CD14-positive monocyte (primary cell): Measurements from ENCODE around the gene ZNF778. TPM values are rescaled to one million over a fixed set of nuclear protein-coding genes. Genes with fewer than 3 reads are reported as not detected.
"Not testable (repeated sequence)": the region's sequence is repeated elsewhere in the genome, so short reads cannot be mapped to it uniquely, and the experiment has no call there.

Experiments
- DNase-seq, 3 donors: peaks; one replicate each; pipeline ENCODE4 v3.0.0-alpha.2; 2011 to 2022
- H2AFZ ChIP-seq: 2 replicates; pipeline ENCODE4 v1.6.0; 2012; ENCODE audit warnings: mild to moderate bottlenecking, low read depth, low read length, inconsistent platforms; ENCODE audit not compliant: insufficient read depth, poor library complexity, severe bottlenecking
- H3K27ac ChIP-seq, 2 donors: 1 replicate in 1 of 2; 2 replicates in 1 of 2; pipeline ENCODE4 v1.5.1; 2012 to 2013; ENCODE audit warnings: low read length in 2 of 2, control low read depth in 1 of 2, inconsistent platforms in 1 of 2, low read depth in 1 of 2, mild to moderate bottlenecking in 1 of 2
- H3K27me3 ChIP-seq, 2 donors: one replicate each; pipeline versions ENCODE4 v1.6.0 to v1.6.1; 2011 to 2013; ENCODE audit warnings: low read length in 2 of 2; ENCODE audit not compliant: control insufficient read depth in 2 of 2, insufficient read depth in 2 of 2
- H3K36me3 ChIP-seq, 2 donors: replicated peaks in 1 of 2; 1 replicate in 1 of 2; 2 replicates in 1 of 2; pipeline versions ENCODE4 v1.5.1 to v1.6.1; 2012 to 2013; ENCODE audit warnings: low read length in 2 of 2, control low read depth in 1 of 2, inconsistent platforms in 1 of 2, mild to moderate bottlenecking in 1 of 2; ENCODE audit not compliant: insufficient read depth in 2 of 2, control insufficient read depth in 1 of 2
- H3K4me1 ChIP-seq, 2 donors: 1 replicate in 1 of 2; 2 replicates in 1 of 2; pipeline versions ENCODE4 v1.5.1 to v1.6.1; 2012 to 2013; ENCODE audit warnings: low read length in 2 of 2, control low read depth in 1 of 2, inconsistent platforms in 1 of 2, mild to moderate bottlenecking in 1 of 2, moderate library complexity in 1 of 2; ENCODE audit not compliant: insufficient read depth in 2 of 2, control insufficient read depth in 1 of 2
- H3K4me2 ChIP-seq: replicated peaks from 2 replicates; pipeline ENCODE3; 2012; ENCODE audit warnings: low read length, moderate library complexity, mild to moderate bottlenecking; ENCODE audit not compliant: poor library complexity, severe bottlenecking; ENCODE audit errors: extremely low read depth
- H3K4me3 ChIP-seq, 3 experiments: fragments of 200-600 bp in 1 of 3; sonication (generic) in 1 of 3; replicated peaks in 1 of 3; 1 replicate in 2 of 3; 2 replicates in 1 of 3; pipeline ENCODE4 v1.5.1; 2011 to 2013; ENCODE audit warnings: low read length in 3 of 3, mild to moderate bottlenecking in 3 of 3, control low read depth in 2 of 3, low read depth in 2 of 3, inconsistent platforms in 1 of 3, moderate library complexity in 1 of 3
- H3K79me2 ChIP-seq: 2 replicates; pipeline ENCODE4 v1.6.0; 2012; ENCODE audit warnings: mild to moderate bottlenecking, control low read depth, inconsistent platforms, low read length, moderate library complexity; ENCODE audit not compliant: insufficient read depth
- H3K9ac ChIP-seq: 2 replicates; pipeline ENCODE4 v1.6.0; 2017; ENCODE audit warnings: low read length, mild to moderate bottlenecking; ENCODE audit not compliant: insufficient read depth, poor library complexity, severe bottlenecking
- H3K9me3 ChIP-seq, 2 donors: replicated peaks in 1 of 2; 1 replicate in 1 of 2; 2 replicates in 1 of 2; pipeline versions ENCODE4 v1.5.1 to v1.6.1; 2012 to 2013; ENCODE audit warnings: low read length in 2 of 2, control low read depth in 1 of 2; ENCODE audit not compliant: control insufficient read depth in 1 of 2, insufficient read depth in 1 of 2
- H4K20me1 ChIP-seq: 2 replicates; pipeline ENCODE4 v1.6.0; 2012; ENCODE audit warnings: mild to moderate bottlenecking, low read length, control low read depth, moderate library complexity; ENCODE audit not compliant: insufficient read depth
- H3K27ac Mint-ChIP-seq, 7 donors: one replicate each; pipeline ENCODE4 v1.8.0; 2020; ENCODE audit warnings: mild to moderate bottlenecking in 7 of 7, mixed read lengths in 7 of 7, moderate library complexity in 6 of 7, inconsistent platforms in 2 of 7
- H3K27me3 Mint-ChIP-seq, 3 donors: one replicate each; pipeline ENCODE4 v1.8.0; 2021 to 2022; ENCODE audit warnings: low read depth in 3 of 3, mild to moderate bottlenecking in 3 of 3, mixed read lengths in 3 of 3, moderate library complexity in 3 of 3, inconsistent platforms in 1 of 3
- H3K36me3 Mint-ChIP-seq, 2 donors: one replicate each; pipeline ENCODE4 v1.8.0; 2020; ENCODE audit warnings: mixed read lengths in 2 of 2, inconsistent platforms in 1 of 2, mild to moderate bottlenecking in 1 of 2
- H3K4me1 Mint-ChIP-seq: one replicate; pipeline ENCODE4 v1.8.0; 2020; ENCODE audit warnings: mild to moderate bottlenecking, mixed read lengths
- H3K4me3 Mint-ChIP-seq, 2 donors: one replicate each; pipeline ENCODE4 v1.8.0; 2020; ENCODE audit warnings: mild to moderate bottlenecking in 2 of 2, mixed read lengths in 2 of 2, moderate library complexity in 1 of 2
- H3K9me3 Mint-ChIP-seq, 7 donors: one replicate each; pipeline ENCODE4 v1.8.0; 2020 to 2022; ENCODE audit warnings: mixed read lengths in 7 of 7, mild to moderate bottlenecking in 6 of 7, moderate library complexity in 6 of 7, inconsistent platforms in 2 of 7
- WGBS: methylation state at CpG from one replicate; pipeline ENCODE4 v1.1.5; 2013; ENCODE audit warnings: missing lambda C conversion rate; ENCODE audit not compliant: insufficient coverage; 5-methylcytosine and 5-hydroxymethylcytosine counted together
- intact Hi-C, 2 donors: fragments of 100-400 bp; cut with micrococcal nuclease; formaldehyde crosslinking; loops; one replicate each; pipeline versions ENCODE4 v1.15.0 to v1.15.1; 2023
- polyA plus RNA-seq, 3 donors: library from polyadenylated mRNA; depleted of rRNA in 1 of 3; unstranded in 2 of 3; stranded (reverse) in 1 of 3; fragments of 300-500 nt in 2 of 3; fragments of >200 nt in 1 of 3; fragmentation: Illumina TruSeq in 2 of 3; gene quantifications; 1 replicate in 2 of 3; 2 replicates in 1 of 3; pipeline ENCODE4 v1.2.3, GENCODE V29; 2012 to 2021
- TF ChIP-seq, protein P1 (sequence below): fragments of 200-600 bp; IDR thresholded peaks from one replicate; pipeline ENCODE4 v1.8.0; 2022; ENCODE audit warnings: antibody characterized with exemption, mild to moderate bottlenecking

The ZNF778 gene
- polyA plus RNA-seq, 3 donors, result 0.51 to 9.0 (median 0.60) TPM

DNA sequence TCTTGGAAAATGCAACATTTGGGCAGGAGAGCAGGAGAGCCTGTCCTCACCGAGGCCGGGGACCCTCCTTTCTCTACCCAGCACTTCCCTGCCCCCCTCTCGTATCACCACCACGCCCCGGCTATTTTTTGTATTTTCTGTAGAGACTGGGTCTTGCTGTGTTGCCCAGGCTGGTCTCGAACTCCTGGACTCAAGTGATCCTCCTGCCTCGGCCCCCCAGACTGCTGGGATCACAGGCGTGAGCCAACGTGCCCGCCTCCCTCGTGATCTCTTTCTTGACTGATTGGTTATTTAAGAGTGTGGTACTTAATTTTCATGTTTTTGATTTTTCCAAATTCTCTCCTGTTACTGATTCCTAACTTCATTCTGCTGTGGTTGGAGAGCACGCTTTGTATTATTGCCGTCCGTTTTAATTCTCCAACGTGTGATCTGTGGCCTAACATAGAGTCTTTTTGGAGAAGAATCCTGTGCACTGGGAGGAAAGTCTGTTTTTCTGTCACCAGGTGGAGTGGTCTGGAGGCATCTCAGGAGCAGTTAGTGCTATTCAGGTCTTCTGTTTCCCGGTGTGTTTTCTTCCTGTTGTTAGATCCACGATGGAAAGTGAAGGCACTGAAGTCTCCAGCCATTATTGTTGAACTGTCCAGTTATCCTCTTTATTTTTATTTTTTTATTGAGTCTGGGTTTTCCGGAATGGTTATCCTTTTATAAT, 40.4 kb downstream of the ZNF778 start:
- no peak overlapping the region for H3K27ac ChIP-seq
- no peak overlapping the region for H3K9ac ChIP-seq
- Mint-ChIP-seq H3K4me1 (peaks cover 42% of the 10 kb centered on the region), H3K4me3 (peak overlapping the region; percentile 73 to 88), H3K36me3 (peaks cover 9 to 10% of the 10 kb centered on the region in 2 donors), H3K9me3 (peaks cover 3 to 35% (median 23%) of the 10 kb centered on the region in 7 donors), H3K27ac (peak overlapping the region in 2 of 7 donors; percentile 8 to 33), H3K27me3 (peaks cover 42 to 47% (median 45%) of the 10 kb centered on the region in 3 donors)
- TF ChIP-seq, protein P1, sequence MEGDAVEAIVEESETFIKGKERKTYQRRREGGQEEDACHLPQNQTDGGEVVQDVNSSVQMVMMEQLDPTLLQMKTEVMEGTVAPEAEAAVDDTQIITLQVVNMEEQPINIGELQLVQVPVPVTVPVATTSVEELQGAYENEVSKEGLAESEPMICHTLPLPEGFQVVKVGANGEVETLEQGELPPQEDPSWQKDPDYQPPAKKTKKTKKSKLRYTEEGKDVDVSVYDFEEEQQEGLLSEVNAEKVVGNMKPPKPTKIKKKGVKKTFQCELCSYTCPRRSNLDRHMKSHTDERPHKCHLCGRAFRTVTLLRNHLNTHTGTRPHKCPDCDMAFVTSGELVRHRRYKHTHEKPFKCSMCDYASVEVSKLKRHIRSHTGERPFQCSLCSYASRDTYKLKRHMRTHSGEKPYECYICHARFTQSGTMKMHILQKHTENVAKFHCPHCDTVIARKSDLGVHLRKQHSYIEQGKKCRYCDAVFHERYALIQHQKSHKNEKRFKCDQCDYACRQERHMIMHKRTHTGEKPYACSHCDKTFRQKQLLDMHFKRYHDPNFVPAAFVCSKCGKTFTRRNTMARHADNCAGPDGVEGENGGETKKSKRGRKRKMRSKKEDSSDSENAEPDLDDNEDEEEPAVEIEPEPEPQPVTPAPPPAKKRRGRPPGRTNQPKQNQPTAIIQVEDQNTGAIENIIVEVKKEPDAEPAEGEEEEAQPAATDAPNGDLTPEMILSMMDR, result no peak
- peak overlapping the region; percentile 28 for H3K4me2 ChIP-seq
- no peaks in the 10 kb centered on the region for H3K36me3 ChIP-seq
- 71% methylated on average over 5 of the region's 18 CpGs for WGBS
- H3K79me2 ChIP-seq, result no peaks in the 10 kb centered on the region
- no peak for DNase-seq
- H2AFZ ChIP-seq, result no peak overlapping the region
- peaks cover 10 to 33% of the 10 kb centered on the region in 2 donors for H3K27me3 ChIP-seq
- H3K4me3 ChIP-seq, result peak overlapping the region in 1 of 3 experiments; percentile 46
- intact Hi-C loops, result no loop called here
- peaks cover 25 to 37% of the 10 kb centered on the region in 2 donors for H3K4me1 ChIP-seq
- H4K20me1 ChIP-seq, result no peaks in the 10 kb centered on the region
- peaks cover 0 to 6% of the 10 kb centered on the region in 2 donors for H3K9me3 ChIP-seq

DNA sequence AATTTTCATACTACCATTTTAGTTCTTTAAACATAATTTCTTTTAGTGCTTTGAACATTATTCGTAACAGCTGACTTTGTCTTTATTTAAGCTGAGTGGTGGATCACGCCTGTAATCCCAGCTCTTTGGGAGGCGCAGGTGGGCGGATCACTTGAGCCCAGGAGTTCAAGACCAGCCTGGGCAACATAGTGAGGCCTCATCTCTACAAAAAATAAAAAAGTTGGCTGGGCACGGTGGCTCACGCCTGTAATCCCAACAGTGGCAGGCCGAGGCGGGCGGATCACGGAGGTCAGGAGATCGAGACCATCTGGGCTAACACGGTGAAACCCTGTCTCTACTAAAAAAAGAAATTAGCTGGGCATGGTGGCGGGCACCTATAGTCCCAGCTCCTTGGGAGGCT, 42.4 kb downstream of the ZNF778 start:
- H3K27ac ChIP-seq, DNase-seq, H3K9ac ChIP-seq, H2AFZ ChIP-seq, H3K9me3 ChIP-seq, H3K4me3 ChIP-seq, H3K4me2 ChIP-seq, H4K20me1 ChIP-seq, H3K27ac Mint-ChIP-seq, H3K36me3 Mint-ChIP-seq, intact Hi-C loops, H3K4me3 Mint-ChIP-seq, H3K36me3 ChIP-seq, H3K79me2 ChIP-seq: not testable (repeated sequence)
- Mint-ChIP-seq H3K9me3 (peaks cover 5 to 38% (median 25%) of the 10 kb centered on the region in 7 donors), H3K27me3 (peaks cover 39 to 45% (median 42%) of the 10 kb centered on the region in 3 donors), H3K4me1 (peaks cover 31% of the 10 kb centered on the region)
- 100% methylated on average over 6 of the region's 13 CpGs for WGBS
- H3K27me3 ChIP-seq, result peaks cover 10 to 33% of the 10 kb centered on the region in 2 donors
- peaks cover 20 to 25% of the 10 kb centered on the region in 2 donors for H3K4me1 ChIP-seq
